ENCODE results near the gene SCGB1C1.
"Not testable (repeated sequence)": the region's sequence is repeated elsewhere in the genome, so short reads cannot be mapped to it uniquely, and the experiment has no call there.

The SCGB1C1 gene

DNA sequence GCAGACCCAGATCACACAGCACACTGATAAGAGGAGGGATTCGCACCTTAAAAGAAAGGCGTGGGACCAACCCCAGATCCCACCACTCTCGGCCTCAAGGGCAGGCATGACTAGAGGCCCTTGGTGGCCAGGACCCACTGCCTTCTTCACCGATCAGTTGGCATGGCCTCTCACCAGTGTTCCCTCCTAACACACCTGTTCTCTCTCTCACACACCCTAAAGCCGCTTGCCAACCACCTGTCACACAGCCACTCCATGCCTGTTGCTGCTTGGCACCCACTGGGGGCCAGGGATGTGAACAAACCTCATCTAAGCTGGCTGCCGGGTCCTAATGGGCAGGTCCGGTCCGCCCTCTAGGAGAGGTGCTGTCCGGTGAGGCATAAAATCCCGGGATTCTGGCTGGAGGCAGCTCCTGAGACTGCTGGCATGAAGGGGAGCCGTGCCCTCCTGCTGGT lies at the start of gene SCGB1C1:
SCGB1C1 (plus strand) TSS at position 405 of the 455 bp plus-strand sequence; CDS start at position 427, 22 bp downstream.
- DNase-seq (ENCODE audit: low read depth), result not testable (repeated sequence)

DNA sequence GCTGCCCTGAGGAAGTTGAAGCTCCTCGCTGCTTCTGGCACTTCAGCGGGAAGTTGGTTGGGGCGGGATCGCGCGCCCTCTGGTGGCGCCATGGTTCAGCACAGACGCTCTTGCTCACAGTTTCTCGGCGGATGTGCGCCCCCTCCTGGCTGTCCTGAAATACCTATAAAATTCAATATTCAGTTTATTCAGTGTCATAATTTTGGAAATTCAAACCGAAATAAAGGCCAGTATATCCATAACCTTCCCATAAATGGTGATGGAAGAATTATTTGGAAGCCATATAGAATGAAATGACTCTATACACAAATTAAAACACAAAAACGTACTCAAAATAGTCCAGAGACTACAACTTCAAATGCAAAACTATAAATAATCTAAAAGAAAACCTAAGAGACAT lies 12.6 kb upstream of the SCGB1C1 start:
- not testable (repeated sequence) for DNase-seq (ENCODE audit: low read depth)

DNA sequence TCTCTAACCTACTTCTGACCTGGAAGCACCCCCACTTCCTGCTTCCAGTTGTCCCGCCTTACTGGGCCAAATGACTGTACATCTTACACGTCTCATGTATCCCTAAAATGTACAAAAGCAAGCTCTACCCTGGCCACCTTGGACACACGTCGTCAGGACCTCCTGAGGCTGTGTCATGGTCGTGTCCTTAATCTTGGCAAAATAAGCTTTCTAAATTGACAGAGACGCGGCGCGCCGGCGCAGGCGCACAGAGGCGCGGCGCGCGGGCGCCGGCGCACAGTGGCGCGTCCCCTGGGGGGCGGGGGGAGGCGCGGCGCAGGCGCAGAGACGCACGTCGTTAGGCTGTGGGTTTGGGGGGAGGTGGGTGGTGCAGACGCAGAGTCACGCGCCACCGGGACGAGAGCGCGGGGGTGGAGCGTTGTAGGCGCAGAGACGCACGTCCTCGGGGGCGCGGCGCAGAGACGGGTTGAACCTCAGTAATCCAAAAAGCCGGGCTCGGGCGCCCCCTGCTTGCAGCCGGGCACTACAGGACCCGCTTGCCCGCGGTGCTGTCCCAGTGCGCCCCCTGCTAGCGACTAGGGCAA lies 3.6 kb upstream of the SCGB1C1 start:
- not testable (repeated sequence) for DNase-seq (ENCODE audit: low read depth)

- not testable (repeated sequence) for DNase-seq (ENCODE audit: low read depth)
These were observed 3.0 kb upstream of the SCGB1C1 start for GRCh38 chr11:189843-190311.

- DNase-seq (ENCODE audit: low read depth), result not testable (repeated sequence)
These were observed 2.3 kb upstream of the SCGB1C1 start for GRCh38 chr11:190546-190945.

- not testable (repeated sequence) for DNase-seq (ENCODE audit: low read depth)
These were observed 1.1 kb upstream of the SCGB1C1 start for GRCh38 chr11:191490-192478.

DNA sequence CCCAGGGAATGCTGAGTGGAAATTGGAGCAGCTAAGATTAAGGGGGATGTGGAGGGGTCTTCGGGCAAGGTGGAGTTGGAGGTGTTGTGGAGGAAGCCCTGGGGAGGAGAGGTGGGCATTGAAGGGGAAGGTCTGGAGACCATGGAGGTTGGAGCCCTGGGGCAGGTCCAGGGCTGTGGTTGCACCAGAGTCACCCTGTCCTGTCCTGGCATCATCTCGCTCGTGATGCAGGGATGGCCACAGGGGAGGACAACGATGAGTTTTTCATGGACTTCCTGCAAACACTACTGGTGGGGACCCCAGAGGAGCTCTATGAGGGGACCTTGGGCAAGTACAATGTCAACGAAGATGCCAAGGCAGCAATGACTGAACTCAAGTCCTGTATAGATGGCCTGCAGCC lies 603 bp downstream of the SCGB1C1 start:
- not testable (repeated sequence) for DNase-seq (ENCODE audit: low read depth)

GRCh38 chr11:196786-197731 lies 4.2 kb downstream of the SCGB1C1 start:
- no peak for DNase-seq (ENCODE audit: low read depth)

GRCh38 chr11:197741-198235 lies 4.9 kb downstream of the SCGB1C1 start:
- DNase-seq (ENCODE audit: low read depth), result no peak

- no peak for DNase-seq (ENCODE audit: low read depth)
These were observed 5.4 kb downstream of the SCGB1C1 start for GRCh38 chr11:198236-198806.

DNA sequence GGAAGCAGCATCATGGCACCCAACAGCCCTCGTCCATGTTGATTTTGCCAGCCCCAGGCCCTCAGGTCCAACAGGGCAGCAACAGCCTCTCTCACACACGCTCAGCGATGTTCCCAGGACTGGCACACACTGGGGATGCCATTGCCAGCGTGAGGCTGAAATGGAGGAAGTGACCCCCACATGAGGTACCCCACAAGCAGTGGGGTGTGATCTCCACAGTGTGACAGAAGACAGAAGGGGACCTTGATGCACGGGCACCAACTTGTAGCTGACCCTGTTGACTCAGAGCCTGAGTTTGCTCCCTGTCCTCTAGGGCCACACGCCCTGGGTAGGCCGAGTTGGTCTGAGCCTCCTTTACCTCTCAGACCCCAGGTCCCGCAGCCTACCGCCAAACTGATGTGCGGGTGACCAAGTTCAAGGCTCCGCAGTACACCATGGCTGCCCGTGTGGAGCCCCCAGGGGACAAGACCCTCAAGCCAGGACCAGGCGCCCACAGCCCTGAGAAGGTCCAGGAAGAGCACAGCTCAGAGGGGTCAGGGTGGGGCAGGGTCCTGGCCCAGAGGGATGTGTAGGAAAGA lies 6.2 kb downstream of the SCGB1C1 start:
- DNase-seq (ENCODE audit: low read depth), result no peak

DNA sequence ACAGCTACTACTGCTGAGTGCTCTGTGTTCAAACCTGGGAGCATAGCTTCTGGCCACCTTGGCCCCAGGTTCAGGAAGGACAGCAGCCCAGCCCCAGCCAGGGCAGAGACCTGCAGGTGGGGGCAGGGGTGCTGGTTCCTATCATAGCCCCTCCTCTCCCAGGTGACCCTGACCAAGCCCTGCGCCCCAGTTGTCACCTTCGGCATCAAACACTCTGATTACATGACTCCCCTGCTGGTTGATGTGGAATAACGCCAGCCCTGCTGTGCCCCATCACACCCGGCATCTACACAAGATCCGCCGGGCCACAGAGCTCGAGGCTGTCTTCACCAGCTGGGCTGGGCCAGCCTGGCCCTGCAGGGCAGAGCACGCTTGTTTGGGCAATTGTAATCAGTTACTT lies 6.9 kb downstream of the SCGB1C1 start:
- DNase-seq (ENCODE audit: low read depth), result no peak

GRCh38 chr11:200224-201003 lies 7.5 kb downstream of the SCGB1C1 start:
- no peak for DNase-seq (ENCODE audit: low read depth)

DNA sequence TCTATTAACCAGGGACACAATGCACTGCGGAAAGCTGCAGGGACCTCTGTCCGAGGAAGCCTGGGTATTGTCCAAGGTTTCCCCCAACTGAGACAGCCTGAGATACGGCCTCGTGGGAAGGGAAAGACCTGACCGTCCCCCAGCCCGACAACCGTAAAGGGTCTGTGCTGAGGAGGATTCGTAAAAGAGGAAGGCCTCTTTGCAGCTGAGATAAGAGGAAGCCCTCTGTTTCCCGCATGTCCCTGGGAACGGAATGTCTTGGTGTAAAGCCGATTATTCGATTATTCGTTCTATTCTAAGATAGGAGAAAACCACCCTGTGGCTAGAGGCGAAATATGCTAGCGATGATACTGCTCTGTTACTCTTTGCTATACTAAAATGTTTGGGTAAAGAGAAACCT lies 9.1 kb downstream of the SCGB1C1 start:
- DNase-seq (ENCODE audit: low read depth), result no peak

DNA sequence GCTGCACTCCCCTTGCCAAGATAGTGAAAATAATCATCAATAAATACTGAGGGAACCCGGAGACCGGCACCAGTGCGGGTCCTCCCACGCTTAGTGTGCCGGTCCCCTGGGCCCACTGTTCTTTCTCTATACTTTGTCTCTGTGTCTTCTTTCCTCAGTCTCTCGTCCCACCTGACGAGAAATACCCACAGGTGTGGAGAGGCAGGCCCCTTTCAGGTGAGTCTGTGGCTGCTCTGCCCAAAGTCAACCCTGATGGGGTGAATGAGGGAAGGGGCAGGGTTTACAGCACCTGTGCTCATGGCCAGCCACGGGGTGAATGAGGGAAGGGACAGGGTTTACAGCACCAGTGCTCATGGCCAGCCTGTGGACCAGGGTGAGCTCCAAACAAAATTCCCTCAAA lies 9.6 kb downstream of the SCGB1C1 start:
- no peak for DNase-seq (ENCODE audit: low read depth)

- DNase-seq (ENCODE audit: low read depth), result no peak
These were observed 10.4 kb downstream of the SCGB1C1 start for GRCh38 chr11:203056-203944.

DNA sequence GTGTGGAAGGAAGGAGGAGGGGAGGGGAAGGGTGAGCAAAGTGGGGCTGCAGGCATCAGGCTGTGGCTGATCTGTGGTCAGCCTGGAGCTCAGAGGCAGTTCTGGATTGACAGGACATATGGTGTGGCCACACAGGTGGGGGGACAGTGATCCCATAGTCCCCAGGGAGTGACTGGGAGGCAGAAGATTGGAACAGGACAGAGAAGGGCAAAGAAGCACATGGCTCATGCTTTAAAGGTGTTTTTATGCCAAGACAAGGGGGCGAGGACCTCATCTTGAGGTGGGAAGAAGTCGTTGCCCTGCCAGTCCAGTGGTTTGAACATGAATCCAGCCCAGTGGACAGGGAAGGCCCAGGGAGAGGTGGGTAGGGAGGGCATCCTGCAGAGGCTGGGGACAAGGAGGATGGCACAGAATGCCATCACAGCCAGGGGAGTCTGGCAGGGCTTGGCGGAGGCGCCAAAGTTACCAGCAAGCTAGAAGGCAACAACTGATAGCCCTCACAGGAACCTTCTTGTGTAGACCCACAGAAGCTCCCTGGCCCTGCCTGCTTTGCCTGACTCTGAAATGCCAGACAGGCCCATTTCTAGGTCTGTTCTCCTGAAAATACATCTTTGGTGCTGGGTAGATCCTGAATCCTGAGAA lies 11.2 kb downstream of the SCGB1C1 start:
- no peak for DNase-seq (ENCODE audit: low read depth)

DNA sequence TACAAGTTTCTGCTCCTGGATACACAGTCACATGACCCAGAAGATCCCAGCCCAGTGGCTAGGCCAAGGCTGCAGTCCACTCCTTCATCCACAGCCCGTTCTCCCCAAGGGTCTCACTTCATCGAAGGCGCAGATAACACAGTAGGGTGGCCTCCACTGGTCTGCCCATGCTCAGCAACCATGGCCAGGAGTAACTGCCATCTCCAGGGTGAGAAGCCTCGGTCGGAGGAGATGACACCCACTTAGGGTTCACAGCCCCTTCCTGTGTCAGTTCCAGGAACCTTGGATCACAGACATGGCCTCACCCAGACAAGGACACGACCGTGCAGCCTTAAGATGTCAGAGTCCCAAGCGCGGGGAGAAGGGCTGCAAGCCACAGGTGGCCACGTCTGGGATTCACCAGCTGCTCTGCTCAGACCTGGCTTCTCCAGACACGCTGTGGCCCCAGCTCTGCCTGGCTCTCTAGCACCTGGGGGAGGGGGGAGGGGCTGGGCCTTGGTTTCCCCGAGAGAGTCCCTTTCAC lies 11.8 kb downstream of the SCGB1C1 start:
- no peak for DNase-seq (ENCODE audit: low read depth)

Measured in stimulated activated CD8-positive, alpha-beta memory T cell treated with anti-CD3 and anti-CD28 coated beads, Interleukin-15, amount 100 ng/mL, for 1 hour (primary cell).